ENCODE measurements around the gene LAMA2. TPM values are rescaled to one million over a fixed set of nuclear protein-coding genes. Genes with fewer than 3 reads are reported as not detected.
A peak's percentile ranks its signal among the peaks of the same experiment; 100 is the strongest.

LAMA2 gene
- total RNA-seq, 1 donor: 9.4 TPM

DNA sequence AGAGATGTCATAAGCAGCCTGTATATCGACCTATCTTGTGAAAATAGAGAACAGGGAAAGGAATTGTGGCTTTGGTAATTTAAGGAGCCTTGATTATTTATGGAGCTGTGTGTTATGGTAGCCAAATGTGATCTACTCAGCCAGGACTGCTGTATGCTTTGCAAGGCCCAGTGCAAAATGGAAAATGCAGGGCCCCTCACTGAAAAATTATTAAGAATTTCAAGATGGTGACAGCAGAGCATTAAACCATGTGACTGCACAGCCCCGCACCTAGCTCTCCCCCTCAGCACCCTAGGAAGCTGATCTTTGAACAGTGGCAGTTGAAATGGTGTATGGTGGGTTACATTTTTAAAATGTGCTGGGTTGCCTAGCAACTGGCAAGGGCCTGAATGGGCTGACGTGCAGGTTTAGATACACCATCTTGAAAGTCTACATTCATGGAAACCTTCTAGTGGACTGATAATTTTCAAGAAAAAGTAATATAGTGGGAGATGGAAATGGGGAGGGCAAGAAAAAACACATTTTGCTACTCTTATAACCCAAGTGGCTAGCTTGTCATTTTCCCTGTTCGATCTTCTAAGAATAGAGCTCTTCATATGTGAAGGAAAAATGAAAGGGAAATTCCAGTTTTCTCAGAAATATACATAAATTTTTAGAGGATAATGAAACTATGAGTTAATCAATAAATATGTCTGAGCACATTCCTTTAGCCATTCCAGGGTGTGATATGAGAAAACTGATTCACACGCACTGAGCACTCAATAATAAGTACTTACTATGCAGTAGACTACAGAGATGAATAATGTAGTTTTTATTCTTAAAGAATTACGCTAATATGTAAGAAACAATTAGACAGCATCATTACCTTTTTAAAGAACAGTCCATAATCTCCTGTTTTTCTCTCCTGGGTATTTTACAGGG lies 619.1 kb downstream of the LAMA2 start:
- no peak for TF ChIP-seq CTCF (IDR thresholded peaks at IDR 0.05; ENCODE audit: extremely low read depth, low read depth, low read length)
- Histone ChIP-seq H3K4me3 (ENCODE audit: insufficient read depth, low read length) (no peak overlapping the region), H3K9me3 (ENCODE audit: low read depth, low read length) (no peaks in the 10 kb centered on the region), H3K27me3 (ENCODE audit: insufficient read depth, low read length) (no peaks in the 10 kb centered on the region), H3K27ac (ENCODE audit: low read depth, low read length) (peak overlapping the region; percentile 79), H4K20me1 (ENCODE audit: insufficient read depth, low read length) (no peaks in the 10 kb centered on the region), H3K4me1 (ENCODE audit: insufficient read depth, low read length) (peaks cover 29% of the 10 kb centered on the region), H3K79me2 (ENCODE audit: insufficient read depth, low read length) (no peaks in the 10 kb centered on the region), H3K36me3 (ENCODE audit: insufficient read depth, low read length) (no peaks in the 10 kb centered on the region), H2AFZ (ENCODE audit: low read length) (no peak overlapping the region), H3K4me2 (ENCODE audit: insufficient read depth, low read length) (peak overlapping the region; percentile 80)
- no peak for DNase-seq (ENCODE audit: insufficient read length, low spot score, missing footprints)

DNA sequence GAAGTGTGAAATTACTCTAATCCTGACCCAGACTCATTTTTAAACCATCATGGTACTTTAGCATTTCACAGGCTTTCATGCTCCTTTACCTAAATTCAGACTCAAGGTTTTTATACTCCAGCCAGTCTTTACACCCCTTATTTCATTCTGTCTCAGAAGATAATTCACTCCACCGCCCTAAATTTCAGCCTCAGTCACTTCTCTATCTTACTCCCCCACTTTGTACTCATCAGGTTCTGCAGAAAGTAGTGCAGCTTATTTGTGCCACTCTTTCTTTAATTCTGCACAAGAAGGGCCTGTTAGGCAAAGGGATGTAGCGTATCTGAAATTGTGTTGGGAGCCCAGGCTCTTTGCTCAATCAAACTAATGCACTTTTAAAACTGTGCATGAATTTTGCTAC lies 621.5 kb downstream of the LAMA2 start:
- Histone ChIP-seq H3K4me2 (ENCODE audit: insufficient read depth, low read length) (no peak overlapping the region), H3K27me3 (ENCODE audit: insufficient read depth, low read length) (no peaks in the 10 kb centered on the region), H3K79me2 (ENCODE audit: insufficient read depth, low read length) (no peaks in the 10 kb centered on the region), H2AFZ (ENCODE audit: low read length) (no peak overlapping the region), H3K4me3 (ENCODE audit: insufficient read depth, low read length) (no peak overlapping the region), H3K27ac (ENCODE audit: low read depth, low read length) (no peak overlapping the region), H4K20me1 (ENCODE audit: insufficient read depth, low read length) (no peaks in the 10 kb centered on the region), H3K36me3 (ENCODE audit: insufficient read depth, low read length) (no peaks in the 10 kb centered on the region), H3K4me1 (ENCODE audit: insufficient read depth, low read length) (peaks cover 17% of the 10 kb centered on the region), H3K9me3 (ENCODE audit: low read depth, low read length) (no peaks in the 10 kb centered on the region)
- no peak for TF ChIP-seq CTCF (IDR thresholded peaks at IDR 0.05; ENCODE audit: extremely low read depth, low read depth, low read length)
- no peak for DNase-seq (ENCODE audit: insufficient read length, low spot score, missing footprints)

GRCh38 chr6:129507059-129507807 lies 624.3 kb downstream of the LAMA2 start:
- no peak for DNase-seq (ENCODE audit: insufficient read length, low spot score, missing footprints)
- Histone ChIP-seq H3K9me3 (ENCODE audit: low read depth, low read length) (no peaks in the 10 kb centered on the region), H3K79me2 (ENCODE audit: insufficient read depth, low read length) (no peaks in the 10 kb centered on the region), H2AFZ (ENCODE audit: low read length) (no peak overlapping the region), H3K4me1 (ENCODE audit: insufficient read depth, low read length) (no peaks in the 10 kb centered on the region), H3K4me3 (ENCODE audit: insufficient read depth, low read length) (no peak overlapping the region), H3K36me3 (ENCODE audit: insufficient read depth, low read length) (no peaks in the 10 kb centered on the region), H3K4me2 (ENCODE audit: insufficient read depth, low read length) (no peak overlapping the region), H3K27me3 (ENCODE audit: insufficient read depth, low read length) (no peaks in the 10 kb centered on the region), H4K20me1 (ENCODE audit: insufficient read depth, low read length) (no peaks in the 10 kb centered on the region), H3K27ac (ENCODE audit: low read depth, low read length) (no peak overlapping the region)
- no peak for TF ChIP-seq CTCF (IDR thresholded peaks at IDR 0.05; ENCODE audit: extremely low read depth, low read depth, low read length)

DNA sequence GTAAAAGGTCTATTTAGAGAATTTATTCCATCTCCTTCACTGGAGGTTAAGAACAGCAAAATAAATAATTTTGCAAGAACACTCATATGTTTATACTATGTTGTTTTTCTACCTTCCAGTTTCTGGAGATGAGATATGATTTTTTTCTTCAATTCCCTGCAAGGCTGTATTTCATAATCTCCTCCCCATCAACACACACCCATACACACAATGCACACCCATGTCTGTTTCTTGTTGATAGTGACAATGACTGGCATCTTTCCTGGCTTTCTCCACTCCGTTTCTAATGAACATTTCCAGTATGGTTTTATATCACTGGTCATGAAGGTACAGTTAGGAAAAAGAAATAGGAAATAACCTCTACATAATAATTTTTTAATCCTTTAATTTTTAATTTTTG lies 624.9 kb downstream of the LAMA2 start:
- DNase-seq (ENCODE audit: insufficient read length, low spot score, missing footprints): no peak
- Histone ChIP-seq H3K27ac (ENCODE audit: low read depth, low read length) (no peak overlapping the region), H4K20me1 (ENCODE audit: insufficient read depth, low read length) (no peaks in the 10 kb centered on the region), H3K4me1 (ENCODE audit: insufficient read depth, low read length) (no peaks in the 10 kb centered on the region), H3K9me3 (ENCODE audit: low read depth, low read length) (no peaks in the 10 kb centered on the region), H3K4me2 (ENCODE audit: insufficient read depth, low read length) (no peak overlapping the region), H3K4me3 (ENCODE audit: insufficient read depth, low read length) (no peak overlapping the region), H3K79me2 (ENCODE audit: insufficient read depth, low read length) (no peaks in the 10 kb centered on the region), H3K27me3 (ENCODE audit: insufficient read depth, low read length) (no peaks in the 10 kb centered on the region), H3K36me3 (ENCODE audit: insufficient read depth, low read length) (no peaks in the 10 kb centered on the region), H2AFZ (ENCODE audit: low read length) (no peak overlapping the region)
- no peak for TF ChIP-seq CTCF (IDR thresholded peaks at IDR 0.05; ENCODE audit: extremely low read depth, low read depth, low read length)

Data from osteoblast (primary cell).